GM10266 (cell line): ENCODE measurements around the gene SOD3.

Experiments
- DNase-seq: peaks from one replicate; pipeline ENCODE4 v3.0.0; 2012; ENCODE audit errors: extremely low spot score
- CTCF ChIP-seq: IDR thresholded peaks from 2 replicates; pipeline ENCODE4 v1.5.1; 2012; ENCODE audit warnings: mild to moderate bottlenecking, low read depth; ENCODE audit not compliant: control insufficient read depth, insufficient read depth; ENCODE audit errors: missing control alignments

Gene SOD3

GRCh38 chr4:24796620-24797019 lies 1.2 kb downstream of the SOD3 start:
- no peak for DNase-seq
- no peak for TF ChIP-seq CTCF

- DNase-seq: no peak
- TF ChIP-seq CTCF: no peak
Measured at GRCh38 chr4:24798036-24798610, 2.8 kb downstream of the SOD3 start.

- DNase-seq: no peak
- TF ChIP-seq CTCF: no peak
Measured at GRCh38 chr4:24799196-24799543, 3.8 kb downstream of the SOD3 start.

- no peak for DNase-seq
- no peak for TF ChIP-seq CTCF
Measured at GRCh38 chr4:24799544-24800324, 4.4 kb downstream of the SOD3 start.

- TF ChIP-seq CTCF: no peak
- DNase-seq: no peak
Measured at GRCh38 chr4:24800325-24800895, 5.0 kb downstream of the SOD3 start.

- no peak for DNase-seq
- TF ChIP-seq CTCF: no peak
Measured at GRCh38 chr4:24801136-24801855, 5.9 kb downstream of the SOD3 start.
